HCT116 (cell line): ENCODE results near the gene TMEM109. TPM values are rescaled to one million over a fixed set of nuclear protein-coding genes. Genes with fewer than 3 reads are reported as not detected.

Experiments
- ATAC-seq: fragments of 200-7000 bp; cut with Tn5 transposase; 2 replicates; pipeline ENCODE4 v1.9.1; 2020; ENCODE audit warnings: mild to moderate bottlenecking, moderate library complexity
- BruUV-seq: library from RNA; stranded (reverse); fragments of 400-500 nt; replicated peaks from 2 replicates; lab custom pipeline; 2021; lab: Mats Ljungman, UMichigan
- CTCF ChIA-PET: fragments of 300-600 bp; sonication (Branson Sonifier 250); formaldehyde crosslinking; loops from one replicate; lab custom pipeline; 2021; ENCODE audit warnings: antibody characterized with exemption; lab: Charles Lee
- POLR2A ChIA-PET: fragments of 300-600, 350-600 bp; sonication (Branson Sonifier 250); formaldehyde crosslinking; loops from one replicate; lab custom pipeline; 2021; ENCODE audit warnings: antibody characterized with exemption; lab: Charles Lee
- RAD21 ChIA-PET, 2 experiments: fragments of 300-600 bp; sonication (Branson Sonifier 250); formaldehyde crosslinking; loops; one replicate each; lab custom pipeline; 2023; ENCODE audit warnings: low total read pairs in 2 of 2; ENCODE audit not compliant: uncharacterized antibody in 2 of 2, unreplicated experiment in 2 of 2, low non-redundant PET in 1 of 2; lab: Charles Lee
- DNase-seq: peaks from one replicate; pipeline ENCODE4 v3.0.0-alpha.2; 2010; ENCODE audit warnings: low read depth, low spot score
- H2AFZ ChIP-seq: fragments of 200-600 bp; shearing (Covaris generic), sonication (generic); 2 replicates; pipeline ENCODE4 v1.6.1; 2017; ENCODE audit warnings: low read depth, mixed run types, mixed read lengths, antibody characterized with exemption, low read length; ENCODE audit not compliant: poor library complexity, severe bottlenecking
- H3K27ac ChIP-seq: 2 replicates; pipeline ENCODE4 v1.5.1; 2012; ENCODE audit warnings: low read depth, low read length
- H3K27me3 ChIP-seq: fragments of 200-600 bp; sonication (generic); 2 replicates; pipeline ENCODE4 v1.6.1; 2016; ENCODE audit warnings: mixed run types, low read length, mixed read lengths; ENCODE audit not compliant: insufficient read depth
- H3K36me3 ChIP-seq, 2 experiments: fragments of 200-500 bp in 1 of 2; fragments of 200-600 bp in 1 of 2; sonication (Bioruptor generic) in 1 of 2; sonication (generic) in 1 of 2; 2 replicates each; pipeline versions ENCODE4 v1.5.1 to v1.6.1; 2014 to 2016; ENCODE audit warnings: low read length in 2 of 2, inconsistent platforms in 1 of 2, mixed read lengths in 1 of 2, mixed run types in 1 of 2; ENCODE audit not compliant: insufficient read depth in 2 of 2, control insufficient read depth in 1 of 2
- H3K4me1 ChIP-seq, 2 experiments: fragments of 200-600 bp in 1 of 2; sonication (generic) in 1 of 2; 2 replicates each; pipeline versions ENCODE4 v1.5.1 to v1.6.1; 2012 to 2017; ENCODE audit warnings: low read length in 2 of 2, inconsistent platforms in 1 of 2, mild to moderate bottlenecking in 1 of 2, mixed read lengths in 1 of 2, mixed run types in 1 of 2, moderate library complexity in 1 of 2; ENCODE audit not compliant: insufficient read depth in 2 of 2, control insufficient read depth in 1 of 2
- H3K4me2 ChIP-seq: fragments of 200-600 bp; sonication (generic); 2 replicates; pipeline ENCODE4 v1.6.1; 2017; ENCODE audit warnings: mixed run types, low read length, mixed read lengths
- H3K4me3 ChIP-seq, 2 experiments: fragments of 200-600 bp in 1 of 2; sonication (generic) in 1 of 2; replicated peaks in 1 of 2; 2 replicates each; pipeline ENCODE4 v1.5.1; 2011 to 2016; ENCODE audit warnings: low read length in 2 of 2, control low read depth in 1 of 2, low read depth in 1 of 2, mild to moderate bottlenecking in 1 of 2, mixed read lengths in 1 of 2, mixed run types in 1 of 2
- H3K79me2 ChIP-seq: fragments of 200-600 bp; sonication (generic); 2 replicates; pipeline ENCODE4 v1.6.1; 2017; ENCODE audit warnings: mild to moderate bottlenecking, mixed run types, low read length, moderate library complexity, mixed read lengths; ENCODE audit not compliant: insufficient read depth
- H3K9ac ChIP-seq: fragments of 200-600 bp; sonication (generic); 2 replicates; pipeline ENCODE4 v1.6.1; 2016; ENCODE audit warnings: low read length, mixed read lengths
- H3K9me2 ChIP-seq: fragments of 200-600 bp; sonication (generic), shearing (Covaris generic); 2 replicates; pipeline ENCODE4 v1.6.1; 2017; ENCODE audit warnings: mixed run types, mild to moderate bottlenecking, moderate library complexity; ENCODE audit not compliant: insufficient read depth
- H3K9me3 ChIP-seq, 2 experiments: fragments of 200-500 bp in 1 of 2; fragments of 200-600 bp in 1 of 2; sonication (Bioruptor generic) in 1 of 2; sonication (generic) in 1 of 2; 2 replicates each; pipeline ENCODE4 v1.6.1; 2014 to 2017; ENCODE audit warnings: low read length in 2 of 2, mixed read lengths in 2 of 2, inconsistent platforms in 1 of 2, low read depth in 1 of 2, mild to moderate bottlenecking in 1 of 2, mixed run types in 1 of 2, moderate library complexity in 1 of 2; ENCODE audit not compliant: control insufficient read depth in 1 of 2, insufficient read depth in 1 of 2
- H4K20me1 ChIP-seq: fragments of 200-600 bp; sonication (generic), shearing (Covaris generic); 2 replicates; pipeline ENCODE4 v1.6.1; 2017; ENCODE audit warnings: mixed run types, mild to moderate bottlenecking, moderate library complexity; ENCODE audit not compliant: insufficient read depth
- ELF1 ChIP-seq: IDR thresholded peaks from 2 replicates; pipeline ENCODE4 v1.6.1; 2012; ENCODE audit warnings: low read depth, borderline replicate concordance
- FOSL1 ChIP-seq: IDR thresholded peaks from 2 replicates; pipeline ENCODE4 v1.6.1; 2012; ENCODE audit warnings: low read depth
- JUND ChIP-seq: IDR thresholded peaks from 2 replicates; pipeline ENCODE4 v1.6.1; 2012
- POLR2AphosphoS5 ChIP-seq: IDR thresholded peaks from 2 replicates; pipeline ENCODE4 v1.6.1; 2011; ENCODE audit warnings: mild to moderate bottlenecking, low read depth, low read length, moderate library complexity
- RAD21 ChIP-seq: IDR thresholded peaks from 2 replicates; pipeline ENCODE4 v1.6.1; 2012; ENCODE audit warnings: low read depth, mild to moderate bottlenecking
- TCF7L2 ChIP-seq: IDR thresholded peaks from 2 replicates; pipeline ENCODE4 v1.7.0; 2011; ENCODE audit warnings: borderline replicate concordance, inconsistent platforms; ENCODE audit not compliant: insufficient read depth, insufficient read length; ENCODE audit errors: extremely low read depth
- intact Hi-C: fragments of 100-400 bp; cut with micrococcal nuclease; formaldehyde crosslinking; loops from 2 replicates; pipeline ENCODE4 v1.10.0; 2022
- total RNA-seq: library from RNA; stranded (reverse); gene quantifications from one replicate; pipeline ENCODE4 v1.2.1, GENCODE V29; 2021; ENCODE audit not compliant: unreplicated experiment
- TF ChIP-seq, protein P1 (sequence below): IDR thresholded peaks from 2 replicates; pipeline ENCODE4 v1.6.1; 2012
- TF ChIP-seq, protein P2 (sequence below), 3 experiments: fragments of 200-600 bp in 1 of 3; sonication (generic) in 1 of 3; IDR thresholded peaks in 2 of 3; conservative IDR thresholded peaks in 1 of 3; 2 replicates each; pipeline ENCODE4 v1.5.1; 2012 to 2017; ENCODE audit warnings: low read depth in 2 of 3, low read length in 2 of 3, antibody characterized with exemption in 1 of 3, borderline replicate concordance in 1 of 3, control low read depth in 1 of 3, mild to moderate bottlenecking in 1 of 3, mixed read lengths in 1 of 3, mixed run types in 1 of 3, moderate library complexity in 1 of 3; ENCODE audit not compliant: insufficient read depth in 1 of 3

The TMEM109 gene
- total RNA-seq, 1 experiment from 2014 or later = 44.4 TPM

GRCh38 chr11:60915248-60915914 is 1.4 kb downstream of the TMEM109 start:
- intact Hi-C loops = loop anchor here (10.0 kb wide), 1 partner anchor 269 kb away; no protein-coding TSS in a partner anchor
- peak; percentile 41 for DNase-seq
- ChIA-PET CTCF (interaction anchor here (0.6 to 2.1 kb wide), 6 partner anchors 11 to 271 kb away, joined by 3 to 13 read pairs (median 4); no protein-coding TSS in a partner anchor), RAD21 (no interaction called here), POLR2A (interaction anchor here (0.9 kb wide), 1 partner anchor 10 kb away, joined by 4 read pairs; no protein-coding TSS in a partner anchor)
- H3K4me3 ChIP-seq = peak overlapping the region; percentile 61 to 67
- H3K9me3 ChIP-seq = no peaks in the 10 kb centered on the region
- peak overlapping the region; percentile 61 for H3K27ac ChIP-seq
- H3K36me3 ChIP-seq = peaks cover 4 to 8% of the 10 kb centered on the region in 2 experiments; a peak in 2 of 4 replicates
- H3K79me2 ChIP-seq = peaks cover 57% of the 10 kb centered on the region
- BruUV-seq = TSS peak; percentile 48
- peaks cover 26 to 66% of the 10 kb centered on the region in 2 experiments for H3K4me1 ChIP-seq
- peak; percentile 71 for ATAC-seq
- TF ChIP-seq RAD21 (peak; percentile 58), POLR2AphosphoS5 (0 out of 2 replicates have a peak, but pooled peaks have one; percentile 23), FOSL1 (0 out of 2 replicates have a peak, but pooled peaks have one; percentile 31), ELF1 (no peak), TCF7L2 (no peak), JUND (peak; percentile 45; the same call in 1 of the 2 replicates)
- TF ChIP-seq, protein P1, sequence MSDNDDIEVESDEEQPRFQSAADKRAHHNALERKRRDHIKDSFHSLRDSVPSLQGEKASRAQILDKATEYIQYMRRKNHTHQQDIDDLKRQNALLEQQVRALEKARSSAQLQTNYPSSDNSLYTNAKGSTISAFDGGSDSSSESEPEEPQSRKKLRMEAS = 0 out of 2 replicates have a peak, but pooled peaks have one; percentile 26
- TF ChIP-seq, protein P2, sequence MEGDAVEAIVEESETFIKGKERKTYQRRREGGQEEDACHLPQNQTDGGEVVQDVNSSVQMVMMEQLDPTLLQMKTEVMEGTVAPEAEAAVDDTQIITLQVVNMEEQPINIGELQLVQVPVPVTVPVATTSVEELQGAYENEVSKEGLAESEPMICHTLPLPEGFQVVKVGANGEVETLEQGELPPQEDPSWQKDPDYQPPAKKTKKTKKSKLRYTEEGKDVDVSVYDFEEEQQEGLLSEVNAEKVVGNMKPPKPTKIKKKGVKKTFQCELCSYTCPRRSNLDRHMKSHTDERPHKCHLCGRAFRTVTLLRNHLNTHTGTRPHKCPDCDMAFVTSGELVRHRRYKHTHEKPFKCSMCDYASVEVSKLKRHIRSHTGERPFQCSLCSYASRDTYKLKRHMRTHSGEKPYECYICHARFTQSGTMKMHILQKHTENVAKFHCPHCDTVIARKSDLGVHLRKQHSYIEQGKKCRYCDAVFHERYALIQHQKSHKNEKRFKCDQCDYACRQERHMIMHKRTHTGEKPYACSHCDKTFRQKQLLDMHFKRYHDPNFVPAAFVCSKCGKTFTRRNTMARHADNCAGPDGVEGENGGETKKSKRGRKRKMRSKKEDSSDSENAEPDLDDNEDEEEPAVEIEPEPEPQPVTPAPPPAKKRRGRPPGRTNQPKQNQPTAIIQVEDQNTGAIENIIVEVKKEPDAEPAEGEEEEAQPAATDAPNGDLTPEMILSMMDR (IDR thresholded peaks at IDR 0.05 in 2 of 3, conservative IDR thresholded peaks at IDR 0.05 in 1 of 3; ENCODE audit: borderline replicate concordance in 1 of 3, insufficient read depth in 1 of 3, low read depth in 2 of 3, low read length in 2 of 3) = peak; percentile 29 to 68 (median 34); a peak in 4 of 6 replicates
- H3K9ac ChIP-seq = peak overlapping the region; percentile 73
- no peaks in the 10 kb centered on the region for H3K9me2 ChIP-seq
- H3K27me3 ChIP-seq = no peaks in the 10 kb centered on the region
- no peak overlapping the region for H2AFZ ChIP-seq
- peak overlapping the region; percentile 89 for H3K4me2 ChIP-seq
- no peaks in the 10 kb centered on the region; the same call in 1 of the 2 replicates for H4K20me1 ChIP-seq
